ENCODE data around the gene LIPC. TPM values are rescaled to one million over a fixed set of nuclear protein-coding genes. Genes with fewer than 3 reads are reported as not detected.

Gene LIPC
- total RNA-seq, 1 experiment from 2014 or later: not detected

DNA sequence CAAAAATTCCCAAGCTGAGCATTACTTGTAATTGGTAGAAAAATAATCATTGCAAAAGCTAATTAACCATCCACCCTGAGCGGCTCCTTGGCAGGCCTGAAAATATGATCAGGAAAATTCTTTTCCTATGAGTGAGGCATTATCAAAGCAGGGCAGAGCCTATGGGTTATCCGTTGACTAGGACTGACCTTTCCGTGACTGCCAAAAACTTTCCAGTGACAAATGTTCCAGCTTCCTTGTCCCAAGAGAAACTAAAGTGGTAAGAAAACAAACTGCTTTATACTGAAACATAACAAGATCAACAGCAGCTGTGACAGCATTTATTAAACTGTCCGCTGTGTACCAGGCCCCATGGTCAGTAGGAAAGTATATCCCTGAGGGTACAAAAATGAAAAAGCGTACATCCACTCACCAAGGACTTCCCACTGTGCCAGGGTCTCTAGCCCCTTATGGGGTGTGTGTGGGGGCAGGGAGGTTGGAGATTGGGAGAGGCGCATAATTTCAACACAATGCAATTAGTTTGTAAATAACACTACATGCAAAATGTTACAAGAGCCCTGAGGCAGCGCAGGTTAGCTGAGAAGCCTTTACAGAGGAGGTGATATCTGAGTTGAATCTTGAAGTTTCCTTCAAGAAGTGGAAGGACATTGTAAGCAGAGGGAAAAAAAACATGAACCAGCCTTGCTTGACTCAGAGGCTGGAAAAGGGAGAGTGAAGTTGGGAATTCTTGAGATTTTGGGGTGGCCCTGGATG is 8.5 kb downstream of the LIPC start (continued):
- TF ChIP-seq, protein P1, sequence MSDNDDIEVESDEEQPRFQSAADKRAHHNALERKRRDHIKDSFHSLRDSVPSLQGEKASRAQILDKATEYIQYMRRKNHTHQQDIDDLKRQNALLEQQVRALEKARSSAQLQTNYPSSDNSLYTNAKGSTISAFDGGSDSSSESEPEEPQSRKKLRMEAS (IDR thresholded peaks at IDR 0.05): no peak
- TF ChIP-seq RAD21 (IDR thresholded peaks at IDR 0.05; ENCODE audit: low read depth): peak; percentile 29
- TF ChIP-seq YY1 (IDR thresholded peaks at IDR 0.05; ENCODE audit: extremely low read depth, insufficient replicate concordance, low read depth, low read length): no peak
- no peak for TF ChIP-seq POLR2A (IDR thresholded peaks at IDR 0.05; ENCODE audit: borderline replicate concordance, extremely low read depth, insufficient read depth, insufficient read length)

DNA sequence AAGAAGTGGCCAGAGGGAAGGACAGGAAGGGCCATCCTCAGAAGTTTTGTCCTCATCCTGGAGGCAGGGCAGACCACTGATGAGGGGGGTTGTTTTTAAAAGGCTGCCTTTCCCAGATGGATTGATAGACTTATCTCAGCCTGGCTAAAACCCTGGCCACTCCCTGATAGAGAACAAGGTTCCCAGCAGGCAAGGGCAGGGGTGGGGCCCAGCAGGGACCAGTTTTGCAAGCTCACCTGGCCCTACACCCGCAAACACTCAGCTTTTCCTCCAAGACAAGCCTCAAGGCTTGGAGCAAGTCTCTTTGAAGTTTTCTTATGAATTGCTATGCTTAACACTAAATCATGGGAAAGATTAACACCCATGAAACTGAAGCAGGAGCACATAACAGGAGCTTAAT is 9.1 kb downstream of the LIPC start:
- no peaks in the 10 kb centered on the region for H3K79me2 ChIP-seq (ENCODE audit: insufficient read depth, low read length)
- H3K4me3 ChIP-seq (replicated peaks in 1 of 2; ENCODE audit: low read depth in 1 of 2, low read length in 2 of 2): peak overlapping the region in 1 of 2 experiments; percentile 49; a peak in 2 of 4 replicates
- intact Hi-C loops (cut with micrococcal nuclease): no loop called here
- H3K4me2 ChIP-seq (ENCODE audit: low read length): peak overlapping the region; percentile 83
- RAD21 ChIA-PET (ENCODE audit: low non-redundant PET in 1 of 2, low total read pairs in 2 of 2, uncharacterized antibody in 2 of 2, unreplicated experiment in 2 of 2): no interaction called here
- H4K20me1 ChIP-seq (ENCODE audit: insufficient read depth): no peaks in the 10 kb centered on the region
- BruUV-seq (replicated peaks): no TSS peak
- H3K27me3 ChIP-seq (ENCODE audit: insufficient read depth, low read length): no peaks in the 10 kb centered on the region
- H3K36me3 ChIP-seq (ENCODE audit: control insufficient read depth in 1 of 2, insufficient read depth in 2 of 2, low read length in 2 of 2): no peaks in the 10 kb centered on the region
- DNase-seq (ENCODE audit: low read depth, low spot score) (peak; percentile 49), ATAC-seq (peak; percentile 78)
- H3K4me1 ChIP-seq (ENCODE audit: control insufficient read depth in 1 of 2, insufficient read depth in 2 of 2, low read length in 2 of 2): peaks cover 40 to 53% of the 10 kb centered on the region in 2 experiments
- POLR2A ChIA-PET: interaction anchor here (1.0 to 1.5 kb wide), 3 partner anchors 19 to 330 kb away, joined by 3 to 6 read pairs (median 4); partner anchors contain the start of gene MINDY2
- peak overlapping the region; percentile 68 for H3K9ac ChIP-seq (ENCODE audit: low read length)
- peak overlapping the region; percentile 98 for H3K27ac ChIP-seq (ENCODE audit: low read depth, low read length)
- CTCF ChIA-PET: no interaction called here
- peak overlapping the region; percentile 63 for H2AFZ ChIP-seq (ENCODE audit: low read depth, low read length, poor library complexity, severe bottlenecking)
- no peaks in the 10 kb centered on the region for H3K9me3 ChIP-seq (ENCODE audit: control insufficient read depth in 1 of 2, insufficient read depth in 1 of 2, low read depth in 1 of 2, low read length in 2 of 2)
- H3K9me2 ChIP-seq (ENCODE audit: insufficient read depth): no peaks in the 10 kb centered on the region
- TF ChIP-seq CBX3 (IDR thresholded peaks at IDR 0.05; ENCODE audit: low read depth) (peak; percentile 25; the same call in 1 of the 2 replicates), JUND (IDR thresholded peaks at IDR 0.05) (peak; percentile 65), SP1 (IDR thresholded peaks at IDR 0.05; ENCODE audit: low read depth) (peak; percentile 84), EZH2phosphoT487 (IDR thresholded peaks at IDR 0.05; ENCODE audit: borderline replicate concordance) (no peak), TCF7L2 (IDR thresholded peaks at IDR 0.05; ENCODE audit: borderline replicate concordance, extremely low read depth, insufficient read depth, insufficient read length) (no peak), EGR1 (IDR thresholded peaks at IDR 0.05; ENCODE audit: low read depth) (no peak), YY1 (IDR thresholded peaks at IDR 0.05; ENCODE audit: extremely low read depth, insufficient replicate concordance, low read depth, low read length) (no peak), ZFX (IDR thresholded peaks at IDR 0.05) (no peak), EZH2 (IDR thresholded peaks at IDR 0.05) (no peak), ELF1 (IDR thresholded peaks at IDR 0.05; ENCODE audit: borderline replicate concordance, low read depth) (no peak), RAD21 (IDR thresholded peaks at IDR 0.05; ENCODE audit: low read depth) (peak; percentile 18; the same call in 1 of the 2 replicates), ZNF274 (IDR thresholded peaks at IDR 0.05; ENCODE audit: low read depth, low read length) (no peak), POLR2AphosphoS5 (IDR thresholded peaks at IDR 0.05; ENCODE audit: low read depth, low read length) (peak; percentile 50; the same call in 1 of the 2 replicates), SIN3A (IDR thresholded peaks at IDR 0.05; ENCODE audit: low read depth) (no peak)
- TF ChIP-seq, protein P2, sequence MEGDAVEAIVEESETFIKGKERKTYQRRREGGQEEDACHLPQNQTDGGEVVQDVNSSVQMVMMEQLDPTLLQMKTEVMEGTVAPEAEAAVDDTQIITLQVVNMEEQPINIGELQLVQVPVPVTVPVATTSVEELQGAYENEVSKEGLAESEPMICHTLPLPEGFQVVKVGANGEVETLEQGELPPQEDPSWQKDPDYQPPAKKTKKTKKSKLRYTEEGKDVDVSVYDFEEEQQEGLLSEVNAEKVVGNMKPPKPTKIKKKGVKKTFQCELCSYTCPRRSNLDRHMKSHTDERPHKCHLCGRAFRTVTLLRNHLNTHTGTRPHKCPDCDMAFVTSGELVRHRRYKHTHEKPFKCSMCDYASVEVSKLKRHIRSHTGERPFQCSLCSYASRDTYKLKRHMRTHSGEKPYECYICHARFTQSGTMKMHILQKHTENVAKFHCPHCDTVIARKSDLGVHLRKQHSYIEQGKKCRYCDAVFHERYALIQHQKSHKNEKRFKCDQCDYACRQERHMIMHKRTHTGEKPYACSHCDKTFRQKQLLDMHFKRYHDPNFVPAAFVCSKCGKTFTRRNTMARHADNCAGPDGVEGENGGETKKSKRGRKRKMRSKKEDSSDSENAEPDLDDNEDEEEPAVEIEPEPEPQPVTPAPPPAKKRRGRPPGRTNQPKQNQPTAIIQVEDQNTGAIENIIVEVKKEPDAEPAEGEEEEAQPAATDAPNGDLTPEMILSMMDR (IDR thresholded peaks at IDR 0.05 in 2 of 3, conservative IDR thresholded peaks at IDR 0.05 in 1 of 3; ENCODE audit: borderline replicate concordance in 1 of 3, insufficient read depth in 1 of 3, low read depth in 2 of 3, low read length in 2 of 3): no peak
- TF ChIP-seq, protein P3, sequence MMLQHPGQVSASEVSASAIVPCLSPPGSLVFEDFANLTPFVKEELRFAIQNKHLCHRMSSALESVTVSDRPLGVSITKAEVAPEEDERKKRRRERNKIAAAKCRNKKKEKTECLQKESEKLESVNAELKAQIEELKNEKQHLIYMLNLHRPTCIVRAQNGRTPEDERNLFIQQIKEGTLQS (IDR thresholded peaks at IDR 0.05): no peak
- TF ChIP-seq, protein P4, sequence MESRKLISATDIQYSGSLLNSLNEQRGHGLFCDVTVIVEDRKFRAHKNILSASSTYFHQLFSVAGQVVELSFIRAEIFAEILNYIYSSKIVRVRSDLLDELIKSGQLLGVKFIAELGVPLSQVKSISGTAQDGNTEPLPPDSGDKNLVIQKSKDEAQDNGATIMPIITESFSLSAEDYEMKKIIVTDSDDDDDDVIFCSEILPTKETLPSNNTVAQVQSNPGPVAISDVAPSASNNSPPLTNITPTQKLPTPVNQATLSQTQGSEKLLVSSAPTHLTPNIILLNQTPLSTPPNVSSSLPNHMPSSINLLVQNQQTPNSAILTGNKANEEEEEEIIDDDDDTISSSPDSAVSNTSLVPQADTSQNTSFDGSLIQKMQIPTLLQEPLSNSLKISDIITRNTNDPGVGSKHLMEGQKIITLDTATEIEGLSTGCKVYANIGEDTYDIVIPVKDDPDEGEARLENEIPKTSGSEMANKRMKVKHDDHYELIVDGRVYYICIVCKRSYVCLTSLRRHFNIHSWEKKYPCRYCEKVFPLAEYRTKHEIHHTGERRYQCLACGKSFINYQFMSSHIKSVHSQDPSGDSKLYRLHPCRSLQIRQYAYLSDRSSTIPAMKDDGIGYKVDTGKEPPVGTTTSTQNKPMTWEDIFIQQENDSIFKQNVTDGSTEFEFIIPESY (IDR thresholded peaks at IDR 0.05; ENCODE audit: extremely low read depth, insufficient replicate concordance, low read length): no peak
